SU-DHL-6 (cell line): Measurements from ENCODE around the gene NXPE1.

Source experiments
- H2AFZ ChIP-seq: fragments of 200-600 bp; sonication (generic); 2 replicates; pipeline ENCODE4 v1.6.1; 2014; ENCODE audit warnings: low read depth, mild to moderate bottlenecking, moderate library complexity, mixed read lengths, antibody characterized with exemption, low read length; ENCODE audit not compliant: severe bottlenecking
- H3F3A ChIP-seq: fragments of 200-600 bp; shearing (Covaris generic); 2 replicates; pipeline ENCODE4 v1.6.0; 2016; ENCODE audit warnings: antibody characterized with exemption, mild to moderate bottlenecking; ENCODE audit not compliant: insufficient read depth
- H3K27ac ChIP-seq: fragments of 200-600 bp; sonication (generic); 2 replicates; pipeline ENCODE4 v1.5.1; 2016; ENCODE audit warnings: low read depth, mild to moderate bottlenecking, low read length, moderate library complexity, mixed read lengths
- H3K27me3 ChIP-seq: fragments of 200-600 bp; sonication (generic), shearing (Covaris generic); 2 replicates; pipeline ENCODE4 v1.6.0; 2014; ENCODE audit warnings: mild to moderate bottlenecking, low read length
- H3K36me3 ChIP-seq: fragments of 200-600 bp; sonication (generic); 2 replicates; pipeline ENCODE4 v1.6.1; 2014; ENCODE audit warnings: mild to moderate bottlenecking, low read length, mixed read lengths
- H3K4me2 ChIP-seq: fragments of 300-600, 200-600 bp; shearing (Covaris generic), sonication (generic); 2 replicates; pipeline ENCODE4 v1.6.0; 2014; ENCODE audit warnings: low read length, low read depth, mild to moderate bottlenecking; ENCODE audit not compliant: poor library complexity, severe bottlenecking
- H3K4me3 ChIP-seq: fragments of 200-600 bp; sonication (generic); 2 replicates; pipeline ENCODE4 v1.5.1; 2014; ENCODE audit warnings: antibody characterized with exemption, low read length, mild to moderate bottlenecking, mixed read lengths; ENCODE audit not compliant: insufficient read depth, poor library complexity, severe bottlenecking
- H3K79me2 ChIP-seq: fragments of 200-600 bp; sonication (generic); 2 replicates; pipeline ENCODE4 v1.6.1; 2014; ENCODE audit warnings: mild to moderate bottlenecking, low read length, moderate library complexity; ENCODE audit not compliant: insufficient read depth
- H3K9ac ChIP-seq: fragments of 200-600 bp; sonication (generic); 2 replicates; pipeline ENCODE4 v1.7.0; 2014; ENCODE audit warnings: mild to moderate bottlenecking, low read length
- H3K9me2 ChIP-seq: fragments of 200-600 bp; sonication (generic); replicated peaks from 2 replicates; pipeline ENCODE4 v1.6.1; 2014; ENCODE audit warnings: low read length; ENCODE audit not compliant: insufficient read depth
- H3K9me3 ChIP-seq: fragments of 200-600 bp; sonication (generic); 2 replicates; pipeline ENCODE4 v1.6.1; 2014; ENCODE audit warnings: low read length, mixed read lengths; ENCODE audit not compliant: insufficient read depth
- H4K20me1 ChIP-seq: fragments of 200-600 bp; sonication (generic); 2 replicates; pipeline ENCODE4 v1.6.1; 2014; ENCODE audit warnings: low read depth, mild to moderate bottlenecking, antibody characterized with exemption, low read length, moderate library complexity, mixed read lengths
- CTCF ChIP-seq: fragments of 200-600 bp; sonication (generic); IDR thresholded peaks from one replicate; pipeline ENCODE4 v1.5.1; 2017; ENCODE audit warnings: antibody characterized with exemption, mild to moderate bottlenecking, low read length, moderate library complexity; ENCODE audit not compliant: insufficient read depth, poor library complexity, severe bottlenecking
- EZH2phosphoT487 ChIP-seq: fragments of 200-600 bp; sonication (generic), shearing (Covaris generic); conservative IDR thresholded peaks from 2 replicates; pipeline ENCODE4 v1.6.1; 2018; ENCODE audit warnings: mild to moderate bottlenecking, antibody characterized with exemption, low read length, moderate library complexity, mixed read lengths

NXPE1 gene

GRCh38 chr11:114479331-114479730 is 80.3 kb downstream of the NXPE1 start:
- TF ChIP-seq EZH2phosphoT487 (no peak), CTCF (no peak)
- no peaks in the 10 kb centered on the region for H3K36me3 ChIP-seq
- no peaks in the 10 kb centered on the region for H3K9me2 ChIP-seq
- no peak overlapping the region for H3K4me2 ChIP-seq
- H3K9ac ChIP-seq, result no peak overlapping the region
- no peaks in the 10 kb centered on the region for H3F3A ChIP-seq
- no peak overlapping the region for H3K27ac ChIP-seq
- H3K79me2 ChIP-seq, result no peaks in the 10 kb centered on the region
- H3K4me3 ChIP-seq, result no peak overlapping the region
- H3K27me3 ChIP-seq, result no peaks in the 10 kb centered on the region
- no peak overlapping the region for H2AFZ ChIP-seq
- H4K20me1 ChIP-seq, result no peaks in the 10 kb centered on the region
- H3K9me3 ChIP-seq, result no peaks in the 10 kb centered on the region

- Histone ChIP-seq H3K27me3 (no peaks in the 10 kb centered on the region), H3K79me2 (no peaks in the 10 kb centered on the region), H3F3A (no peaks in the 10 kb centered on the region), H4K20me1 (no peaks in the 10 kb centered on the region), H3K9me3 (no peaks in the 10 kb centered on the region), H3K9me2 (no peaks in the 10 kb centered on the region), H3K36me3 (no peaks in the 10 kb centered on the region), H3K4me3 (no peak overlapping the region), H3K9ac (no peak overlapping the region), H3K4me2 (no peak overlapping the region), H2AFZ (no peak overlapping the region), H3K27ac (no peak overlapping the region)
- no peak for TF ChIP-seq CTCF
- no peak for TF ChIP-seq EZH2phosphoT487
These were observed 80.9 kb downstream of the NXPE1 start for GRCh38 chr11:114478768-114479167.

- Histone ChIP-seq H3K4me3 (no peak overlapping the region), H3F3A (no peaks in the 10 kb centered on the region), H3K27ac (no peak overlapping the region), H3K36me3 (no peaks in the 10 kb centered on the region), H3K9me2 (no peaks in the 10 kb centered on the region), H3K4me2 (no peak overlapping the region), H3K79me2 (no peaks in the 10 kb centered on the region), H3K9ac (no peak overlapping the region), H3K27me3 (no peaks in the 10 kb centered on the region), H2AFZ (no peak overlapping the region), H4K20me1 (no peaks in the 10 kb centered on the region), H3K9me3 (no peaks in the 10 kb centered on the region)
- TF ChIP-seq CTCF (no peak), EZH2phosphoT487 (no peak)
These were observed 81.7 kb downstream of the NXPE1 start for GRCh38 chr11:114478001-114478410.
